H1 (cell line): ENCODE results near the gene TBC1D4. TPM values are rescaled to one million over a fixed set of nuclear protein-coding genes. Genes with fewer than 3 reads are reported as not detected.

Experiments
- BRCA1 ChIP-seq: IDR thresholded peaks from 2 replicates; pipeline ENCODE4 v1.6.1; 2012; ENCODE audit warnings: low read depth, low read length, improper control_type of control experiment
- CBX5 ChIP-seq: fragments of 300-800, 300-1000 bp; sonication (generic); IDR thresholded peaks from 2 replicates; pipeline ENCODE4 v1.7.1; 2016; ENCODE audit warnings: antibody characterized with exemption, low read length, low read depth
- E2F6 ChIP-seq: IDR thresholded peaks from 2 replicates; pipeline ENCODE4 v1.6.1; 2012; ENCODE audit warnings: inconsistent platforms
- KDM5A ChIP-seq: fragments of 200-600 bp; IDR thresholded peaks from 2 replicates; pipeline ENCODE4 v1.7.1; 2012; ENCODE audit warnings: mild to moderate bottlenecking, low read length, inconsistent platforms, mixed read lengths
- SIRT6 ChIP-seq: IDR thresholded peaks from one replicate; pipeline ENCODE4 v1.7.1; 2012; ENCODE audit warnings: low read length, inconsistent platforms
- SIX5 ChIP-seq: IDR thresholded peaks from 2 replicates; pipeline ENCODE4 v1.6.1; 2011; ENCODE audit warnings: mild to moderate bottlenecking, low read depth, low read length
- polyA plus RNA-seq, 7 experiments: library from polyadenylated mRNA; depleted of rRNA in 3 of 7; stranded (reverse) in 5 of 7; unstranded in 2 of 7; fragments of >200 nt in 5 of 7; fragments of 200-250 nt in 2 of 7; gene quantifications; 1 replicate in 5 of 7; 2 replicates in 1 of 7; 4 replicates in 1 of 7; pipeline versions ENCODE4 v1.2.1 to v1.2.3, GENCODE V29; 2011 to 2013; ENCODE audit warnings: missing spikeins in 2 of 7, mixed read lengths in 2 of 7
- total RNA-seq: library from RNA; stranded (reverse); fragmentation: NEBNext Ultra II Directional; extraction: Animal tissue kit (Norgen Biotek cat#: 25700); gene quantifications from 2 replicates; pipeline ENCODE4 v1.2.1, GENCODE V29; 2021
- TF ChIP-seq, protein P1 (sequence below): IDR thresholded peaks from 2 replicates; pipeline ENCODE4 v1.6.1; 2012; ENCODE audit warnings: low read length, inconsistent platforms

TBC1D4 gene
- total and polyA plus RNA-seq, 2 of the 8 experiments (the other 6 are each of a cell fraction or from before 2014, with no cell fraction given), result 16.7 to 39.0 TPM

GRCh38 chr13:75514080-75514995 is 32.4 kb upstream of the TBC1D4 start (continued):
- TF ChIP-seq CBX5, result no peak
- no peak for TF ChIP-seq SIRT6
- TF ChIP-seq KDM5A, result no peak
- no peak for TF ChIP-seq BRCA1
- TF ChIP-seq, protein P1, sequence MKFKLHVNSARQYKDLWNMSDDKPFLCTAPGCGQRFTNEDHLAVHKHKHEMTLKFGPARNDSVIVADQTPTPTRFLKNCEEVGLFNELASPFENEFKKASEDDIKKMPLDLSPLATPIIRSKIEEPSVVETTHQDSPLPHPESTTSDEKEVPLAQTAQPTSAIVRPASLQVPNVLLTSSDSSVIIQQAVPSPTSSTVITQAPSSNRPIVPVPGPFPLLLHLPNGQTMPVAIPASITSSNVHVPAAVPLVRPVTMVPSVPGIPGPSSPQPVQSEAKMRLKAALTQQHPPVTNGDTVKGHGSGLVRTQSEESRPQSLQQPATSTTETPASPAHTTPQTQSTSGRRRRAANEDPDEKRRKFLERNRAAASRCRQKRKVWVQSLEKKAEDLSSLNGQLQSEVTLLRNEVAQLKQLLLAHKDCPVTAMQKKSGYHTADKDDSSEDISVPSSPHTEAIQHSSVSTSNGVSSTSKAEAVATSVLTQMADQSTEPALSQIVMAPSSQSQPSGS, result no peak
- no peak for TF ChIP-seq E2F6
- TF ChIP-seq SIX5, result no peak
